ENCODE measurements around the gene PSKH1. TPM values are rescaled to one million over a fixed set of nuclear protein-coding genes. Genes with fewer than 3 reads are reported as not detected.

PSKH1 gene
- 8.8 TPM for total RNA-seq
- polyA plus RNA-seq, result 12.6 TPM
- long read RNA-seq, donor 1, result 0 reads
- long read RNA-seq, donor 2, result 0 reads
- long read RNA-seq, donor 3, transcript PSKH1-202 (2 exons, 1,509 nt), result major isoform, 5 of 17 reads
- long read RNA-seq, donor 3, transcript PSKH1-201 (3 exons, 3,481 nt), result major isoform, 5 of 17 reads
- long read RNA-seq, donor 3, partial matches to known transcripts, result 7 of 17 reads
- long read RNA-seq, donor 3, other reads (novel, unspliced or antisense), result 0 of 17 reads
- long read RNA-seq, donor 4, partial matches to known transcripts, result 0 of 5 reads
- long read RNA-seq, donor 4, other reads (novel, unspliced or antisense), result 0 of 5 reads
- long read RNA-seq, donor 5, transcript PSKH1-201 (3 exons, 3,481 nt), result major isoform, 7 of 8 reads
- long read RNA-seq, donor 5, partial matches to known transcripts, result 0 of 8 reads
- long read RNA-seq, donor 5, other reads (novel, unspliced or antisense), result 0 of 8 reads
- long read RNA-seq, donor 6, partial matches to known transcripts, result 0 of 4 reads
- long read RNA-seq, donor 6, other reads (novel, unspliced or antisense), result 0 of 4 reads
- long read RNA-seq, donor 7, partial matches to known transcripts, result 0 of 1 reads
- long read RNA-seq, donor 7, other reads (novel, unspliced or antisense), result 0 of 1 reads
- long read RNA-seq, donor 8, partial matches to known transcripts, result 0 of 1 reads
- long read RNA-seq, donor 8, other reads (novel, unspliced or antisense), result 0 of 1 reads
- long read RNA-seq, donor 9, partial matches to known transcripts, result 0 of 4 reads
- long read RNA-seq, donor 9, other reads (novel, unspliced or antisense), result 0 of 4 reads
- long read RNA-seq, donor 10, partial matches to known transcripts, result 0 of 5 reads
- long read RNA-seq, donor 10, other reads (novel, unspliced or antisense), result 0 of 5 reads

GRCh38 chr16:67892899-67893742 is at the start of gene PSKH1:
TSS of gene PSKH1 (plus strand) at chr16:67893254. CDS start at chr16:67908750, 15,496 bp downstream.
- under 1% methylated on average over 90 of the region's 90 CpGs for WGBS
- Histone ChIP-seq H3K9me3 (ENCODE audit: control insufficient read depth in 2 of 2, insufficient read depth in 1 of 2, low read length in 1 of 2) (no peaks in the 10 kb centered on the region), H3K27ac (ENCODE audit: low read depth in 1 of 2, low read length in 1 of 2) (peak within 1 kb of the TSS; percentile 59 to 91), H3K4me3 (ENCODE audit: low read length in 2 of 2) (peak within 1 kb of the TSS; percentile 89 to 100), H3K27me3 (ENCODE audit: control insufficient read depth in 2 of 2, insufficient read depth in 1 of 2, low read length in 1 of 2) (no peaks in the 10 kb centered on the region), H3K36me3 (ENCODE audit: control insufficient read depth in 2 of 2, insufficient read depth in 2 of 2, low read length in 1 of 2) (peaks cover 2 to 5% of the 10 kb centered on the region in 2 donors), H3K4me1 (ENCODE audit: control insufficient read depth in 2 of 2, insufficient read depth in 2 of 2, low read length in 2 of 2) (peaks cover 11 to 13% of the 10 kb centered on the region in 2 donors)
- DNase-seq (ENCODE audit: low read depth in 6 of 9, low spot score in 9 of 9), result peak; percentile 71 to 95 (median 89)

- peak overlapping the region; percentile 73 to 76 for H3K4me3 ChIP-seq (ENCODE audit: low read length in 2 of 2)
- H3K36me3 ChIP-seq (ENCODE audit: control insufficient read depth in 2 of 2, insufficient read depth in 2 of 2, low read length in 1 of 2), result peaks cover 0 to 3% of the 10 kb centered on the region in 2 donors
- H3K9me3 ChIP-seq (ENCODE audit: control insufficient read depth in 2 of 2, insufficient read depth in 1 of 2, low read length in 1 of 2), result peaks cover 0 to 9% of the 10 kb centered on the region in 2 donors
- no peaks in the 10 kb centered on the region for H3K27me3 ChIP-seq (ENCODE audit: control insufficient read depth in 2 of 2, insufficient read depth in 1 of 2, low read length in 1 of 2)
- H3K4me1 ChIP-seq (ENCODE audit: control insufficient read depth in 2 of 2, insufficient read depth in 2 of 2, low read length in 2 of 2), result peaks cover 32 to 55% of the 10 kb centered on the region in 2 donors
- DNase-seq (ENCODE audit: low read depth in 6 of 9, low spot score in 9 of 9), result peak in 5 of 9 donors; percentile 56 to 85 (median 65)
- WGBS, result 16% methylated on average over 11 of the region's 11 CpGs
- peak overlapping the region; percentile 95 to 97 for H3K27ac ChIP-seq (ENCODE audit: low read depth in 1 of 2, low read length in 1 of 2)
These were observed 49.7 kb upstream of the PSKH1 start for GRCh38 chr16:67843343-67843765.

- WGBS, result 94% methylated on average over 4 of the region's 4 CpGs
- H3K4me3 ChIP-seq (ENCODE audit: low read length in 2 of 2), result no peak overlapping the region
- peaks cover 0 to 3% of the 10 kb centered on the region in 2 donors for H3K36me3 ChIP-seq (ENCODE audit: control insufficient read depth in 2 of 2, insufficient read depth in 2 of 2, low read length in 1 of 2)
- peaks cover 32 to 61% of the 10 kb centered on the region in 2 donors for H3K4me1 ChIP-seq (ENCODE audit: control insufficient read depth in 2 of 2, insufficient read depth in 2 of 2, low read length in 2 of 2)
- no peaks in the 10 kb centered on the region for H3K27me3 ChIP-seq (ENCODE audit: control insufficient read depth in 2 of 2, insufficient read depth in 1 of 2, low read length in 1 of 2)
- H3K9me3 ChIP-seq (ENCODE audit: control insufficient read depth in 2 of 2, insufficient read depth in 1 of 2, low read length in 1 of 2), result peaks cover 0 to 9% of the 10 kb centered on the region in 2 donors
- H3K27ac ChIP-seq (ENCODE audit: low read depth in 1 of 2, low read length in 1 of 2), result no peak overlapping the region
- DNase-seq (ENCODE audit: low read depth in 6 of 9, low spot score in 9 of 9), result no peak
These were observed 48.6 kb upstream of the PSKH1 start for GRCh38 chr16:67844497-67844896.

GRCh38 chr16:67845291-67846062 is 47.6 kb upstream of the PSKH1 start:
- peak overlapping the region; percentile 52 to 97 for H3K27ac ChIP-seq (ENCODE audit: low read depth in 1 of 2, low read length in 1 of 2)
- H3K4me1 ChIP-seq (ENCODE audit: control insufficient read depth in 2 of 2, insufficient read depth in 2 of 2, low read length in 2 of 2), result peaks cover 32 to 61% of the 10 kb centered on the region in 2 donors
- H3K4me3 ChIP-seq (ENCODE audit: low read length in 2 of 2), result peak overlapping the region; percentile 86 to 94

GRCh38 chr16:67846063-67846319 is 47.1 kb upstream of the PSKH1 start:
- Histone ChIP-seq H3K36me3 (ENCODE audit: control insufficient read depth in 2 of 2, insufficient read depth in 2 of 2, low read length in 1 of 2) (peaks cover 0 to 3% of the 10 kb centered on the region in 2 donors), H3K4me1 (ENCODE audit: control insufficient read depth in 2 of 2, insufficient read depth in 2 of 2, low read length in 2 of 2) (peaks cover 32 to 61% of the 10 kb centered on the region in 2 donors), H3K27ac (ENCODE audit: low read depth in 1 of 2, low read length in 1 of 2) (peak overlapping the region; percentile 89 to 97), H3K9me3 (ENCODE audit: control insufficient read depth in 2 of 2, insufficient read depth in 1 of 2, low read length in 1 of 2) (peaks cover 0 to 9% of the 10 kb centered on the region in 2 donors), H3K27me3 (ENCODE audit: control insufficient read depth in 2 of 2, insufficient read depth in 1 of 2, low read length in 1 of 2) (no peaks in the 10 kb centered on the region), H3K4me3 (ENCODE audit: low read length in 2 of 2) (peak overlapping the region; percentile 86 to 94)
- WGBS, result 33% methylated on average over 2 of the region's 2 CpGs
- no peak for DNase-seq (ENCODE audit: low read depth in 6 of 9, low spot score in 9 of 9)

More at GRCh38 chr16:67845291-67846062, 47.6 kb upstream of the PSKH1 start:
- Histone ChIP-seq H3K36me3 (ENCODE audit: control insufficient read depth in 2 of 2, insufficient read depth in 2 of 2, low read length in 1 of 2) (peaks cover 0 to 3% of the 10 kb centered on the region in 2 donors), H3K9me3 (ENCODE audit: control insufficient read depth in 2 of 2, insufficient read depth in 1 of 2, low read length in 1 of 2) (peaks cover 0 to 9% of the 10 kb centered on the region in 2 donors), H3K27me3 (ENCODE audit: control insufficient read depth in 2 of 2, insufficient read depth in 1 of 2, low read length in 1 of 2) (no peaks in the 10 kb centered on the region)
- WGBS, result 88% methylated on average over 5 of the region's 5 CpGs
- DNase-seq (ENCODE audit: low read depth in 6 of 9, low spot score in 9 of 9), result no peak

GRCh38 chr16:67846320-67847063 is 46.6 kb upstream of the PSKH1 start, which contains the start of gene NUTF2:
TSS of gene NUTF2 (plus strand) at chr16:67846933. CDS start at chr16:67865131, 18,198 bp downstream.
- Histone ChIP-seq H3K27me3 (ENCODE audit: control insufficient read depth in 2 of 2, insufficient read depth in 1 of 2, low read length in 1 of 2) (no peaks in the 10 kb centered on the region), H3K4me3 (ENCODE audit: low read length in 2 of 2) (peak within 1 kb of the TSS; percentile 86 to 94), H3K27ac (ENCODE audit: low read depth in 1 of 2, low read length in 1 of 2) (peak within 1 kb of the TSS; percentile 89 to 97), H3K9me3 (ENCODE audit: control insufficient read depth in 2 of 2, insufficient read depth in 1 of 2, low read length in 1 of 2) (peaks cover 0 to 9% of the 10 kb centered on the region in 2 donors), H3K4me1 (ENCODE audit: control insufficient read depth in 2 of 2, insufficient read depth in 2 of 2, low read length in 2 of 2) (peaks cover 32 to 57% of the 10 kb centered on the region in 2 donors), H3K36me3 (ENCODE audit: control insufficient read depth in 2 of 2, insufficient read depth in 2 of 2, low read length in 1 of 2) (peaks cover 0 to 3% of the 10 kb centered on the region in 2 donors)
- peak; percentile 83 to 99 (median 96) for DNase-seq (ENCODE audit: low read depth in 6 of 9, low spot score in 9 of 9)
- WGBS, result under 1% methylated on average over 57 of the region's 57 CpGs

GRCh38 chr16:67847064-67847861 is 45.8 kb upstream of the PSKH1 start, which contains the start of gene CENPT:
TSS of gene CENPT (minus strand) at chr16:67847693. CDS start at chr16:67833859, 13,834 bp downstream.
- no peak for DNase-seq (ENCODE audit: low read depth in 6 of 9, low spot score in 9 of 9)
- Histone ChIP-seq H3K4me1 (ENCODE audit: control insufficient read depth in 2 of 2, insufficient read depth in 2 of 2, low read length in 2 of 2) (peaks cover 32 to 54% of the 10 kb centered on the region in 2 donors), H3K36me3 (ENCODE audit: control insufficient read depth in 2 of 2, insufficient read depth in 2 of 2, low read length in 1 of 2) (peaks cover 0 to 3% of the 10 kb centered on the region in 2 donors), H3K4me3 (ENCODE audit: low read length in 2 of 2) (peak within 1 kb of the TSS; percentile 86 to 94), H3K9me3 (ENCODE audit: control insufficient read depth in 2 of 2, insufficient read depth in 1 of 2, low read length in 1 of 2) (peaks cover 0 to 9% of the 10 kb centered on the region in 2 donors), H3K27me3 (ENCODE audit: control insufficient read depth in 2 of 2, insufficient read depth in 1 of 2, low read length in 1 of 2) (no peaks in the 10 kb centered on the region), H3K27ac (ENCODE audit: low read depth in 1 of 2, low read length in 1 of 2) (peak within 1 kb of the TSS; percentile 89 to 97)
- WGBS, result under 1% methylated on average over 62 of the region's 62 CpGs

All from thymus (tissue), 14 donors.